Hepatocyte (in vitro differentiated cells): ENCODE measurements around the gene TMCC1.

Source experiments
- CTCF ChIP-seq: fragments of 200-600 bp; sonication (generic); IDR thresholded peaks from 2 replicates; pipeline ENCODE4 v1.5.1; 2016; ENCODE audit warnings: antibody characterized with exemption, mild to moderate bottlenecking; ENCODE audit not compliant: poor library complexity
- EZH2 ChIP-seq: fragments of 200-600 bp; sonication (generic); IDR thresholded peaks from 2 replicates; pipeline ENCODE4 v1.6.1; 2016; ENCODE audit warnings: antibody characterized with exemption, mild to moderate bottlenecking, borderline replicate concordance
- EZH2phosphoT487 ChIP-seq: fragments of 200-600 bp; sonication (generic); IDR thresholded peaks from one replicate; pipeline ENCODE4 v1.6.1; 2018; ENCODE audit warnings: antibody characterized with exemption, mild to moderate bottlenecking, low read depth, moderate library complexity; ENCODE audit not compliant: unreplicated experiment, severe bottlenecking

GRCh38 chr3:129672412-129672811 lies 221.1 kb downstream of the TMCC1 start:
- TF ChIP-seq CTCF, result no peak
- TF ChIP-seq EZH2, result no peak
- TF ChIP-seq EZH2phosphoT487, result no peak
